HepG2 (cell line): ENCODE measurements around the gene ARHGAP26. TPM values are rescaled to one million over a fixed set of nuclear protein-coding genes. Genes with fewer than 3 reads are reported as not detected.

ENCODE experiments used
- CBFB ChIP-seq: sonication (generic); formaldehyde crosslinking; IDR thresholded peaks from 2 replicates; pipeline ENCODE4 v1.4.0; 2020; ENCODE audit warnings: missing genetic modification reagents
- DPF2 ChIP-seq: sonication (generic); formaldehyde crosslinking; IDR thresholded peaks from 2 replicates; pipeline ENCODE4 v1.4.0; 2020; ENCODE audit warnings: mild to moderate bottlenecking, low read depth, missing genetic modification reagents, borderline replicate concordance
- HHEX ChIP-seq: IDR thresholded peaks from 2 replicates; pipeline ENCODE4 v1.6.1; 2016; ENCODE audit warnings: control low read depth
- HOXA5 ChIP-seq: sonication (generic); formaldehyde crosslinking; IDR thresholded peaks from 2 replicates; pipeline ENCODE4 v1.4.0; 2020; ENCODE audit warnings: missing genetic modification reagents
- MYC ChIP-seq: sonication (generic); formaldehyde crosslinking; IDR thresholded peaks from 2 replicates; pipeline ENCODE4 v1.9.0; 2021; ENCODE audit warnings: missing genetic modification reagents, borderline replicate concordance
- NRL ChIP-seq: sonication (generic); formaldehyde crosslinking; IDR thresholded peaks from 2 replicates; pipeline ENCODE4 v1.5.0; 2020; ENCODE audit warnings: missing genetic modification reagents, mild to moderate bottlenecking, moderate library complexity, borderline replicate concordance
- PHF20 ChIP-seq: sonication (generic); formaldehyde crosslinking; IDR thresholded peaks from 2 replicates; pipeline ENCODE4 v1.5.0; 2020; ENCODE audit warnings: mild to moderate bottlenecking, missing genetic modification reagents
- POLR2A ChIP-seq, 2 experiments: IDR thresholded peaks; 2 replicates each; pipeline ENCODE4 v1.6.1; 2011; ENCODE audit warnings: low read depth in 2 of 2, low read length in 2 of 2, mild to moderate bottlenecking in 1 of 2, moderate library complexity in 1 of 2; ENCODE audit not compliant: insufficient read depth in 1 of 2
- RORA ChIP-seq: sonication (generic); formaldehyde crosslinking; IDR thresholded peaks from 2 replicates; pipeline ENCODE4 v1.5.0; 2020; ENCODE audit warnings: mild to moderate bottlenecking, missing genetic modification reagents, moderate library complexity
- SSRP1 ChIP-seq: IDR thresholded peaks from 2 replicates; pipeline ENCODE4 v1.6.1; 2016; ENCODE audit warnings: control low read depth
- XRCC5 ChIP-seq: fragments of 200-400 bp; formaldehyde crosslinking; optimal IDR thresholded peaks from 2 replicates; pipeline ENCODE3; 2017; ENCODE audit warnings: mild to moderate bottlenecking, low read length
- ZNF232 ChIP-seq: sonication (generic); formaldehyde crosslinking; IDR thresholded peaks from 2 replicates; pipeline ENCODE4 v1.4.0; 2020; ENCODE audit warnings: missing genetic modification reagents, borderline replicate concordance
- ZNF33A ChIP-seq: sonication (generic); formaldehyde crosslinking; IDR thresholded peaks from 2 replicates; pipeline ENCODE4 v1.5.1; 2020; ENCODE audit warnings: missing genetic modification reagents, mild to moderate bottlenecking, moderate library complexity, borderline replicate concordance
- ZNF354B ChIP-seq: sonication (generic); formaldehyde crosslinking; IDR thresholded peaks from 2 replicates; pipeline ENCODE4 v1.8.0; 2022; ENCODE audit warnings: mild to moderate bottlenecking, missing genetic modification reagents
- ZNF567 ChIP-seq: sonication (generic); formaldehyde crosslinking; IDR thresholded peaks from 2 replicates; pipeline ENCODE4 v1.8.1; 2023; ENCODE audit warnings: mild to moderate bottlenecking, missing genetic modification reagents, borderline replicate concordance
- ZNF776 ChIP-seq: sonication (generic); formaldehyde crosslinking; IDR thresholded peaks from 2 replicates; pipeline ENCODE4 v1.4.0; 2020; ENCODE audit warnings: mild to moderate bottlenecking, missing genetic modification reagents
- polyA plus RNA-seq, 8 experiments: library from polyadenylated mRNA; depleted of rRNA in 3 of 8; stranded (reverse) in 7 of 8; unstranded in 1 of 8; fragments of >200 nt; fragmentation: Illumina TruSeq in 4 of 8; extraction: Trizol in 4 of 8; gene quantifications; 2 replicates each; pipeline versions ENCODE4 v1.2.1 to v1.2.3, GENCODE V29; 2011 to 2016; ENCODE audit warnings: low read depth in 4 of 8, missing spikeins in 1 of 8, mixed read lengths in 1 of 8; ENCODE audit not compliant: insufficient read depth in 1 of 8
- total RNA-seq, 5 experiments: library from RNA; depleted of rRNA; stranded (reverse); fragments of >200 nt; fragmentation: Illumina TruSeq; extraction: Trizol; gene quantifications; 2 replicates each; pipeline ENCODE4 v1.2.3, GENCODE V29; 2016; ENCODE audit warnings: low read depth in 1 of 5
- TF ChIP-seq, protein P1 (sequence below): sonication (generic); formaldehyde crosslinking; conservative IDR thresholded peaks from 2 replicates; pipeline ENCODE4 v1.4.0; 2020; ENCODE audit warnings: missing genetic modification reagents
- TF ChIP-seq, protein P2 (sequence below): sonication (generic); formaldehyde crosslinking; IDR thresholded peaks from 2 replicates; pipeline ENCODE4 v1.5.0; 2020; ENCODE audit warnings: missing genetic modification reagents, mild to moderate bottlenecking, borderline replicate concordance
- TF ChIP-seq, protein P3 (sequence below): sonication (generic); formaldehyde crosslinking; IDR thresholded peaks from 2 replicates; pipeline ENCODE4 v1.5.0; 2020; ENCODE audit warnings: missing genetic modification reagents
- TF ChIP-seq, protein P4 (sequence below): fragments of 450-650 bp; IDR thresholded peaks from 2 replicates; pipeline ENCODE4 v1.6.1; 2017; ENCODE audit warnings: mild to moderate bottlenecking

ARHGAP26 gene
- total and polyA plus RNA-seq, 2 of the 13 experiments (the other 11 are each of a cell fraction or from before 2014, with no cell fraction given), result 9.6 to 18.2 TPM

DNA sequence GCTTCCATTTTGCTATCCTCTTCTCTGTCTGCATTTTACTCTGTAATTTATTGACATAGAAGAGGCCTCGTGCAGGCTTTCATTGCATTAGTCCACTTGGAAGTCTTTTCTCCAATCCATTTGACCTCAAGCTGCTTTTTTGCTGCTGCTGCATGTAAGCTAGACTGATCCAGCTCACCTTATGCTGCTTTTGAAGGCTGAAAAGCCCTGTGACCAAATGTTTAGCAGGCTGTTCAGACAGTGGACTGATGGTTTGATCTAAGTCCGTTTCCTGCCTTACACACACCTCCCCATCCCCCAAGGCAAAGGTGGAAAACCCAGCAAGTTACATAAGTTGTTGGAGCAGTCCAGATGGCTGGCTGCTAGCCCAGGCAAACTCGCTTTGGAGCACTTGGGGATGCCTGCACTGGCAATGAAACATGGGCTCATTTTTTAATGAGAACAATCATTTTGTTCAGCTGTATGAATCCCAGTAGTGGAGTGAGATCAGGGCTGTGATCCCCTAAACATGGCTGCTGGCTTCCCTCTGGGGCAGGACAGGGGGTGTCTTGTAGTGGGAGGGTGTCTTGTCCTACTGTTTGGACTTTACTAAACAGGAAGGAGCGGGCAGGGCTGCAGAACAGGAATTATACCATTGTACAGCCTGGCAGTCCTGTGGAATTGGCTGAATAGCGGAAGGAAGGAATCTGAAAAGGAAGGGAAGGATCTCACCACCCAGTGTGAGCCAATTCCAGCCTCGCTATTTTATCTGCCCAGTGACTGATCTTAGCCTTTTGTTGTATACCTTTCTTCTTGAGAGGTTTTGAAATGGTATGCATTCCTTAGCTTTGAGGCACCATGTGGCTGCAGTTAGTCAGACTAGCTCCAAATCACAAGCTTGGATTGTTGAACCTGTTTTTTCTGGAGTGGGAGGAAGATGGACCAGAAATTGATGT, 212.0 kb downstream of the ARHGAP26 start (continued):
- TF ChIP-seq, protein P1, sequence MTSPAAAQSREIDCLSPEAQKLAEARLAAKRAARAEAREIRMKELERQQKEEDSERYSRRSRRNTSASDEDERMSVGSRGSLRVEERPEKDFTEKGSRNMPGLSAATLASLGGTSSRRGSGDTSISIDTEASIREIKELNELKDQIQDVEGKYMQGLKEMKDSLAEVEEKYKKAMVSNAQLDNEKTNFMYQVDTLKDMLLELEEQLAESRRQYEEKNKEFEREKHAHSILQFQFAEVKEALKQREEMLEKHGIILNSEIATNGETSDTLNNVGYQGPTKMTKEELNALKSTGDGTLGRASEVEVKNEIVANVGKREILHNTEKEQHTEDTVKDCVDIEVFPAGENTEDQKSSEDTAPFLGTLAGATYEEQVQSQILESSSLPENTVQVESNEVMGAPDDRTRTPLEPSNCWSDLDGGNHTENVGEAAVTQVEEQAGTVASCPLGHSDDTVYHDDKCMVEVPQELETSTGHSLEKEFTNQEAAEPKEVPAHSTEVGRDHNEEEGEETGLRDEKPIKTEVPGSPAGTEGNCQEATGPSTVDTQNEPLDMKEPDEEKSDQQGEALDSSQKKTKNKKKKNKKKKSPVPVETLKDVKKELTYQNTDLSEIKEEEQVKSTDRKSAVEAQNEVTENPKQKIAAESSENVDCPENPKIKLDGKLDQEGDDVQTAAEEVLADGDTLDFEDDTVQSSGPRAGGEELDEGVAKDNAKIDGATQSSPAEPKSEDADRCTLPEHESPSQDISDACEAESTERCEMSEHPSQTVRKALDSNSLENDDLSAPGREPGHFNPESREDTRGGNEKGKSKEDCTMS (CRISPR knock-in tag), result no peak
- TF ChIP-seq ZNF232 (CRISPR knock-in tag), result no peak
- TF ChIP-seq RORA (CRISPR knock-in tag), result no peak
- TF ChIP-seq, protein P2, sequence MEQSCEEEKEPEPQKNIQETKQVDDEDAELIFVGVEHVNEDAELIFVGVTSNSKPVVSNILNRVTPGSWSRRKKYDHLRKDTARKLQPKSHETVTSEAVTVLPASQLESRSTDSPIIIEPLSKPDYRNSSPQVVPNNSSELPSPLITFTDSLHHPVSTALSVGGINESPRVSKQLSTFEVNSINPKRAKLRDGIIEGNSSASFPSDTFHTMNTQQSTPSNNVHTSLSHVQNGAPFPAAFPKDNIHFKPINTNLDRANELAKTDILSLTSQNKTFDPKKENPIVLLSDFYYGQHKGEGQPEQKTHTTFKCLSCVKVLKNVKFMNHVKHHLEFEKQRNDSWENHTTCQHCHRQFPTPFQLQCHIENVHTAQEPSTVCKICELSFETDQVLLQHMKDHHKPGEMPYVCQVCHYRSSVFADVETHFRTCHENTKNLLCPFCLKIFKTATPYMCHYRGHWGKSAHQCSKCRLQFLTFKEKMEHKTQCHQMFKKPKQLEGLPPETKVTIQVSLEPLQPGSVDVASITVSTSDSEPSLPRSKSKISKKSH (CRISPR knock-in tag), result no peak
- TF ChIP-seq HHEX (CRISPR knock-in tag), result 0 out of 2 replicates have a peak, but pooled peaks have one; percentile 43
- TF ChIP-seq PHF20 (CRISPR knock-in tag), result no peak; the same call in 1 of the 2 replicates
- TF ChIP-seq DPF2 (CRISPR knock-in tag), result peak; percentile 88; the same call in 1 of the 2 replicates
- TF ChIP-seq MYC (CRISPR knock-in tag), result peak; percentile 61; the same call in 1 of the 2 replicates
- peak; percentile 70 for TF ChIP-seq XRCC5
- TF ChIP-seq, protein P3, sequence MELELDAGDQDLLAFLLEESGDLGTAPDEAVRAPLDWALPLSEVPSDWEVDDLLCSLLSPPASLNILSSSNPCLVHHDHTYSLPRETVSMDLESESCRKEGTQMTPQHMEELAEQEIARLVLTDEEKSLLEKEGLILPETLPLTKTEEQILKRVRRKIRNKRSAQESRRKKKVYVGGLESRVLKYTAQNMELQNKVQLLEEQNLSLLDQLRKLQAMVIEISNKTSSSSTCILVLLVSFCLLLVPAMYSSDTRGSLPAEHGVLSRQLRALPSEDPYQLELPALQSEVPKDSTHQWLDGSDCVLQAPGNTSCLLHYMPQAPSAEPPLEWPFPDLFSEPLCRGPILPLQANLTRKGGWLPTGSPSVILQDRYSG (CRISPR knock-in tag), result no peak
- no peak for TF ChIP-seq SSRP1 (CRISPR knock-in tag)
- TF ChIP-seq HOXA5 (CRISPR knock-in tag), result no peak
- TF ChIP-seq POLR2A (IDR thresholded peaks at IDR 0.05; ENCODE audit: insufficient read depth in 1 of 2, low read depth in 2 of 2, low read length in 2 of 2), result peak; percentile 38 to 39; a peak in 2 of 4 replicates
- TF ChIP-seq ZNF776 (CRISPR knock-in tag), result no peak
- no peak for TF ChIP-seq CBFB (CRISPR knock-in tag)
- TF ChIP-seq ZNF33A (CRISPR knock-in tag), result no peak
- TF ChIP-seq, protein P4, sequence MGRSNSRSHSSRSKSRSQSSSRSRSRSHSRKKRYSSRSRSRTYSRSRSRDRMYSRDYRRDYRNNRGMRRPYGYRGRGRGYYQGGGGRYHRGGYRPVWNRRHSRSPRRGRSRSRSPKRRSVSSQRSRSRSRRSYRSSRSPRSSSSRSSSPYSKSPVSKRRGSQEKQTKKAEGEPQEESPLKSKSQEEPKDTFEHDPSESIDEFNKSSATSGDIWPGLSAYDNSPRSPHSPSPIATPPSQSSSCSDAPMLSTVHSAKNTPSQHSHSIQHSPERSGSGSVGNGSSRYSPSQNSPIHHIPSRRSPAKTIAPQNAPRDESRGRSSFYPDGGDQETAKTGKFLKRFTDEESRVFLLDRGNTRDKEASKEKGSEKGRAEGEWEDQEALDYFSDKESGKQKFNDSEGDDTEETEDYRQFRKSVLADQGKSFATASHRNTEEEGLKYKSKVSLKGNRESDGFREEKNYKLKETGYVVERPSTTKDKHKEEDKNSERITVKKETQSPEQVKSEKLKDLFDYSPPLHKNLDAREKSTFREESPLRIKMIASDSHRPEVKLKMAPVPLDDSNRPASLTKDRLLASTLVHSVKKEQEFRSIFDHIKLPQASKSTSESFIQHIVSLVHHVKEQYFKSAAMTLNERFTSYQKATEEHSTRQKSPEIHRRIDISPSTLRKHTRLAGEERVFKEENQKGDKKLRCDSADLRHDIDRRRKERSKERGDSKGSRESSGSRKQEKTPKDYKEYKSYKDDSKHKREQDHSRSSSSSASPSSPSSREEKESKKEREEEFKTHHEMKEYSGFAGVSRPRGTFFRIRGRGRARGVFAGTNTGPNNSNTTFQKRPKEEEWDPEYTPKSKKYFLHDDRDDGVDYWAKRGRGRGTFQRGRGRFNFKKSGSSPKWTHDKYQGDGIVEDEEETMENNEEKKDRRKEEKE, result no peak
- TF ChIP-seq ZNF567 (CRISPR knock-in tag), result no peak
- TF ChIP-seq ZNF354B (CRISPR knock-in tag), result no peak
- 0 out of 2 replicates have a peak, but pooled peaks have one; percentile 26 for TF ChIP-seq NRL
